Tibial artery (tissue), 4 donors: ENCODE measurements around the gene NOTO.

ENCODE experiments used
- DNase-seq, 2 donors: peaks; one replicate each; pipeline ENCODE4 v3.0.0-alpha.2; 2019
- H3K27ac ChIP-seq, 2 donors: fragments of 200-600 bp; sonication (generic) in 1 of 2; 1 replicate in 1 of 2; 2 replicates in 1 of 2; pipeline ENCODE4 v1.5.1; 2018 to 2019; ENCODE audit warnings: mild to moderate bottlenecking in 1 of 2
- H3K27me3 ChIP-seq, 2 donors: fragments of 200-600 bp; sonication (generic) in 1 of 2; one replicate each; pipeline versions ENCODE4 v1.5.1 to v1.6.0; 2016 to 2019
- H3K36me3 ChIP-seq, 3 donors: fragments of 200-600 bp; sonication (generic) in 2 of 3; one replicate each; pipeline ENCODE4 v1.5.1; 2016 to 2019; ENCODE audit warnings: mild to moderate bottlenecking in 2 of 3
- H3K4me1 ChIP-seq, 4 donors: fragments of 200-600 bp; sonication (generic) in 2 of 4; 1 replicate in 3 of 4; 2 replicates in 1 of 4; pipeline ENCODE4 v1.5.1; 2016 to 2019
- H3K4me3 ChIP-seq, 2 donors: fragments of 200-600 bp; sonication (generic) in 1 of 2; 1 replicate in 1 of 2; 2 replicates in 1 of 2; pipeline ENCODE4 v1.5.1; 2018 to 2019; ENCODE audit warnings: mild to moderate bottlenecking in 2 of 2
- H3K9me3 ChIP-seq, 3 donors: fragments of 200-600 bp; sonication (generic) in 1 of 3; one replicate each; pipeline ENCODE4 v1.5.1; 2016 to 2019
- intact Hi-C: fragments of 100-400 bp; cut with DNase I; formaldehyde crosslinking; loops from one replicate; pipeline ENCODE4 v1.15.0; 2023; ENCODE audit warnings: low total_unique reads
- TF ChIP-seq, protein P1 (sequence below), 2 experiments: fragments of 200-600 bp in 1 of 2; fragments of 450-650 bp in 1 of 2; IDR thresholded peaks; one replicate each; pipeline ENCODE4 v1.5.1; 2017 to 2019; ENCODE audit warnings: antibody characterized with exemption in 2 of 2, mild to moderate bottlenecking in 1 of 2, moderate library complexity in 1 of 2

NOTO gene

DNA sequence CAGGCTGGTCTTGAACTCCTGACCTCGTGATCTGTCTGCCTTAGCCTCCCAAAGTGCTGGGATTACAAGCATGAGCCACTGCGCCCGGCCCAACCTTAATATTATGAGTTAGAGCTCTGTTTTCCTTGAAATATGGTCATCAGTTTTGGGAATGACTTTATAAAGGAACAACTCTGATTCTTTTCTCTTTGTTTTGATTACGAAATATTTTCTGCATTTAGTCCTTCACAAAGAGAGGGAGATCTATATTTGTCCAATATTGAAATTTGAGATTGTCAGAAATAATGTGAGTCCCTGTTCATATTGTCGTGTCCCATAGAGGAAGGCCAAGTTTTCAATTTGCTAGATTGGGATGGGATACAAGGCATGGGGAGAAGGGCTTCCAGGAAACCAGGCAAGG, 14.8 kb downstream of the NOTO start:
- no peak overlapping the region for H3K27ac ChIP-seq

DNA sequence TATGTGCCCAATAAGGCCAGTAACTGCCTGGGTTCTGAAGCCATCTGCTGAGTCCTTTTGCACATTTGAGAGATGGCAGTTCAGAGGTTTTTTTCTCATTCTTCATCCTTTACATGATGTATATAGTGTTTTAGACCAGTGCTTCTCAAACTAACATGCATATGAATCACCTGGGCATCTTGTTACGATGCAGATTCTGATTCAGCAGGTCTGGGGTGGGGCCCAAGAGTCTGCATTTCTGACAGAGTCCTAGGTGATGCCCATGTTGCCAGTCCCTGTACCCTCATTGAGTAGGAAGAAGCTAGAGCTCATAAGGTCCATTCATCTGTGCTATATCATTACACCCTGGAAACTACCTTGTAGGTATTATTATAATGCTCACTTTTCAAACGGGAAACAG, 15.5 kb downstream of the NOTO start:
- no peaks in the 10 kb centered on the region for H3K27me3 ChIP-seq
- H3K27ac ChIP-seq = no peak overlapping the region
- intact Hi-C loops = no loop called here
- no peak for DNase-seq
- H3K4me1 ChIP-seq = peaks cover 0 to 21% (median 11%) of the 10 kb centered on the region in 4 donors
- H3K9me3 ChIP-seq = no peaks in the 10 kb centered on the region
- no peak overlapping the region for H3K4me3 ChIP-seq
- TF ChIP-seq, protein P1, sequence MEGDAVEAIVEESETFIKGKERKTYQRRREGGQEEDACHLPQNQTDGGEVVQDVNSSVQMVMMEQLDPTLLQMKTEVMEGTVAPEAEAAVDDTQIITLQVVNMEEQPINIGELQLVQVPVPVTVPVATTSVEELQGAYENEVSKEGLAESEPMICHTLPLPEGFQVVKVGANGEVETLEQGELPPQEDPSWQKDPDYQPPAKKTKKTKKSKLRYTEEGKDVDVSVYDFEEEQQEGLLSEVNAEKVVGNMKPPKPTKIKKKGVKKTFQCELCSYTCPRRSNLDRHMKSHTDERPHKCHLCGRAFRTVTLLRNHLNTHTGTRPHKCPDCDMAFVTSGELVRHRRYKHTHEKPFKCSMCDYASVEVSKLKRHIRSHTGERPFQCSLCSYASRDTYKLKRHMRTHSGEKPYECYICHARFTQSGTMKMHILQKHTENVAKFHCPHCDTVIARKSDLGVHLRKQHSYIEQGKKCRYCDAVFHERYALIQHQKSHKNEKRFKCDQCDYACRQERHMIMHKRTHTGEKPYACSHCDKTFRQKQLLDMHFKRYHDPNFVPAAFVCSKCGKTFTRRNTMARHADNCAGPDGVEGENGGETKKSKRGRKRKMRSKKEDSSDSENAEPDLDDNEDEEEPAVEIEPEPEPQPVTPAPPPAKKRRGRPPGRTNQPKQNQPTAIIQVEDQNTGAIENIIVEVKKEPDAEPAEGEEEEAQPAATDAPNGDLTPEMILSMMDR (IDR thresholded peaks at IDR 0.05) = no peak
- peaks cover 0 to 43% (median 20%) of the 10 kb centered on the region in 3 donors for H3K36me3 ChIP-seq

More for the DNA sequence above, 14.8 kb downstream of the NOTO start:
- Histone ChIP-seq H3K9me3 (no peaks in the 10 kb centered on the region), H3K4me1 (peaks cover 0 to 27% (median 16%) of the 10 kb centered on the region in 4 donors), H3K27me3 (no peaks in the 10 kb centered on the region), H3K4me3 (no peak overlapping the region), H3K36me3 (peaks cover 0 to 36% (median 13%) of the 10 kb centered on the region in 3 donors)
- no peak for DNase-seq
- TF ChIP-seq, protein P1 (IDR thresholded peaks at IDR 0.05) = no peak
- intact Hi-C loops = no loop called here

DNA sequence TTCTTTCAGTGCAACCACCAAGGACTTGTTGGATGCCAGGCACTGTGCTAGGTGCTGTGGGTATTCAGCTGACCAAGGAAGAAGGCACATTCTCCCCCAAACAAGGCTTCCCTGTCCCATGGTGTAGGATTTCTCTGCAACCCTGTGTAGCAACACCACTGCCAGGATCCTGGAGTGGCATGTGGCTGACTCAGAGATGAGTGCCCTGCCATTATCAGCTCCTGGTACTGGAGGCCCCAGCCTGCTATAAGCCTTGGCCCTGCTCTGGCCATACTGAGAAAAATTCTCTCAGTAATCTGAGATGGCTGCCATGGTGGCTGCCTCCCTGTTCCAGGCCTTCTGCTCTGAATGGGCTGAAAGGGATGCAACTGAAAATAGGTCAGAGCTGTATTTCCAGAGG, 15.9 kb downstream of the NOTO start:
- Histone ChIP-seq H3K4me3 (no peak overlapping the region), H3K36me3 (peaks cover 0 to 48% (median 25%) of the 10 kb centered on the region in 3 donors), H3K4me1 (peaks cover 0 to 17% (median 10%) of the 10 kb centered on the region in 4 donors), H3K9me3 (no peaks in the 10 kb centered on the region), H3K27me3 (no peaks in the 10 kb centered on the region), H3K27ac (no peak overlapping the region)
- DNase-seq = no peak
- intact Hi-C loops = no loop called here
- TF ChIP-seq, protein P1 (IDR thresholded peaks at IDR 0.05) = no peak

DNA sequence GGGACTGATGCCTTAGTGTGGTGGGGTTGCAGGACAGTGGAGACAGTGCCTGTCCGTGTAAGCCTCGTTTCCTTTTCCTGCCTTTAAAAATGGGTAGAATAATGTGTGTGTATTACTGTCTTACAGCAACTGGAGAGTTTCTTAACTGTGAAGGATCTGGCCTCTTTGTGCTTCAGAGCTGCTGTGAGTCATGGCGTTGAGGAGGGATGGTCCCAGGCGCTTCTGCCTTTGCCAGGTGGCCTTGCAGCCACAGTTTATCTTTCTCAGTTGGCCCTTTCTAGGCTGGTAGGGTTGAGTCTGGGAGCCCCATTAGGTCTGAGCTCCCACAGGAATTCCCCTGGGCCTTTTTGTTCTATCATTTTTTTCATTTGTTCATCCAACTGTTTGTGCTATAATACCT, 21.4 kb downstream of the NOTO start:
- no peak for DNase-seq
- TF ChIP-seq, protein P1 (IDR thresholded peaks at IDR 0.05) = no peak
- no peaks in the 10 kb centered on the region for H3K9me3 ChIP-seq
- no peaks in the 10 kb centered on the region for H3K4me1 ChIP-seq
- intact Hi-C loops = no loop called here
- H3K4me3 ChIP-seq = no peak overlapping the region
- no peak overlapping the region for H3K27ac ChIP-seq
- H3K27me3 ChIP-seq = no peaks in the 10 kb centered on the region
- peaks cover 0 to 100% (median 61%) of the 10 kb centered on the region in 3 donors for H3K36me3 ChIP-seq

DNA sequence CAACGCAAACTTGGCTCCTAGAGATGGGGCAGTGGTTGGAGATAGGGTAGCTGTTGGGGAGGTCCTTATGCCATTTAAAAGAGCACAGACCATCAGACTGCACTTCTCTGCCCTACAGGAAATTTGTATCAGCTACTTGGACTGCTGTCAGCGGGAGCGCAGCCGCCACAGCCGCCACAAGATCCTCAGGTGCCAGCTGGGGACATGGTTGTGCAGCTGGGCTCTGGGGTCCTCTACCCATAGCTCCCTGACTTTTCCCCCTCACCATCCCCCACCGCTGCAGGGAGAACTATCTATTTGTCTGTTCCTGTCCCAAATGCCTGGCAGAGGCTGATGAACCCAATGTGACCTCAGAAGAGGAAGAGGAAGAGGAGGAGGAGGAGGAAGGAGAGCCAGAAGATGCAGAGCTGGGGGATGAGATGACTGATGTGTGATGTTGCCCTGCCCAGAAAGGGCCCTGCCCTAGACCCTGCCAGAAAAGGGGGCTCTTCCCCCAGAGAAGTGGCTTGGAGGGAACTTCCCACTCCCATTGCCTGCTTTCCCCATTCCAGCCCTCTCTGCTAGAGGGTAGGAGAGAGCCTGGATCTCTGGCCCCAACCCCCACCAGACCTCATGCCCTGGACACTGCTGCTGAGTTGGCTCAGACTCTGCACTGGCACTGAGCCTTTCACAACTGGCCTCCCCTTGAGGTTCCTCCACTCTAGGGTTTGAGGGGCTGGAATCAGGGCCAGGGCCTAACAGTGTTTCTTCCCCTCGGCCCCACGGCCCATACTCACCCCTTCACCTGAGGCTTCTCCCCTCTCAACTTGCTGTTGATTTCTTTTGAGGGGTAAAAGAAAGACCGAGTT, 23.4 kb downstream of the NOTO start:
- Histone ChIP-seq H3K27ac (no peak overlapping the region), H3K27me3 (no peaks in the 10 kb centered on the region), H3K4me1 (no peaks in the 10 kb centered on the region), H3K36me3 (peaks cover 0 to 96% (median 69%) of the 10 kb centered on the region in 3 donors), H3K4me3 (no peak overlapping the region), H3K9me3 (no peaks in the 10 kb centered on the region)
- DNase-seq = no peak
- intact Hi-C loops = no loop called here
- TF ChIP-seq, protein P1 (IDR thresholded peaks at IDR 0.05) = no peak
